Measurements from ENCODE around the gene PILRA. TPM values are rescaled to one million over a fixed set of nuclear protein-coding genes. Genes with fewer than 3 reads are reported as not detected.
"Not testable (repeated sequence)": the region's sequence is repeated elsewhere in the genome, so short reads cannot be mapped to it uniquely, and the experiment has no call there.

PILRA gene
- polyA plus RNA-seq, 1 of the 3 experiments (the other 2 are of a cell fraction) = 0.89 TPM

DNA sequence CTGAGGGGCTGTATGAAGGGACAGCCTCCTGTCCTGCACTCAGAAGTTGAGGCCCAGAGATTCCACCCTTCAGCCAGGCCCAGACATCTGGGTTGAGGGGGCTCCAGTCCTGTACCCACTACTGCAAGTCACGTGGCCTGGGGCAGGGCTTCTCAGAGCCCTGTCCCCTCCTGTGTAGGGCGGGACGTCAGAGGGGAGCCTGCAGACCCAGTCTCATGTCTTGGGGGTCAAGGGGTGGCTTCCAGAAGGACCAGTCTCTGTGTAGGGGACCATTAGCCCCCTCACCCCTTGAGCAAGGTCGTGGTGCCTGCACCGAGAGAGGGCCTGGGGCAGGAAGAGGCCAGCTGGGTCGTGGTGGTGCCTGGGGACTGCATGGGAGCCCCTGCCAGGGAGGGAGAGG, 593 bp upstream of the PILRA start:
- no peaks in the 10 kb centered on the region for H4K20me1 ChIP-seq (ENCODE audit: insufficient read depth)
- no peak overlapping the region for H3K27ac ChIP-seq (ENCODE audit: low read depth in 2 of 2, low read length in 1 of 2)
- no peak for DNase-seq
- no peaks in the 10 kb centered on the region for H3K9me3 ChIP-seq
- TF ChIP-seq TAF1 (IDR thresholded peaks at IDR 0.05; ENCODE audit: borderline replicate concordance, low read depth, low read length) = no peak
- TF ChIP-seq YY1 (IDR thresholded peaks at IDR 0.05; ENCODE audit: low read depth) = no peak
- no peak for TF ChIP-seq GATA2 (CRISPR knock-in tag; IDR thresholded peaks at IDR 0.05)
- no peak for TF ChIP-seq FOXJ3 (CRISPR knock-in tag; IDR thresholded peaks at IDR 0.05)
- TF ChIP-seq, protein P1, sequence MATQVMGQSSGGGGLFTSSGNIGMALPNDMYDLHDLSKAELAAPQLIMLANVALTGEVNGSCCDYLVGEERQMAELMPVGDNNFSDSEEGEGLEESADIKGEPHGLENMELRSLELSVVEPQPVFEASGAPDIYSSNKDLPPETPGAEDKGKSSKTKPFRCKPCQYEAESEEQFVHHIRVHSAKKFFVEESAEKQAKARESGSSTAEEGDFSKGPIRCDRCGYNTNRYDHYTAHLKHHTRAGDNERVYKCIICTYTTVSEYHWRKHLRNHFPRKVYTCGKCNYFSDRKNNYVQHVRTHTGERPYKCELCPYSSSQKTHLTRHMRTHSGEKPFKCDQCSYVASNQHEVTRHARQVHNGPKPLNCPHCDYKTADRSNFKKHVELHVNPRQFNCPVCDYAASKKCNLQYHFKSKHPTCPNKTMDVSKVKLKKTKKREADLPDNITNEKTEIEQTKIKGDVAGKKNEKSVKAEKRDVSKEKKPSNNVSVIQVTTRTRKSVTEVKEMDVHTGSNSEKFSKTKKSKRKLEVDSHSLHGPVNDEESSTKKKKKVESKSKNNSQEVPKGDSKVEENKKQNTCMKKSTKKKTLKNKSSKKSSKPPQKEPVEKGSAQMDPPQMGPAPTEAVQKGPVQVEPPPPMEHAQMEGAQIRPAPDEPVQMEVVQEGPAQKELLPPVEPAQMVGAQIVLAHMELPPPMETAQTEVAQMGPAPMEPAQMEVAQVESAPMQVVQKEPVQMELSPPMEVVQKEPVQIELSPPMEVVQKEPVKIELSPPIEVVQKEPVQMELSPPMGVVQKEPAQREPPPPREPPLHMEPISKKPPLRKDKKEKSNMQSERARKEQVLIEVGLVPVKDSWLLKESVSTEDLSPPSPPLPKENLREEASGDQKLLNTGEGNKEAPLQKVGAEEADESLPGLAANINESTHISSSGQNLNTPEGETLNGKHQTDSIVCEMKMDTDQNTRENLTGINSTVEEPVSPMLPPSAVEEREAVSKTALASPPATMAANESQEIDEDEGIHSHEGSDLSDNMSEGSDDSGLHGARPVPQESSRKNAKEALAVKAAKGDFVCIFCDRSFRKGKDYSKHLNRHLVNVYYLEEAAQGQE (IDR thresholded peaks at IDR 0.05; ENCODE audit: low read depth, low read length) = no peak
- TF ChIP-seq TCF12 (IDR thresholded peaks at IDR 0.05) = no peak
- no peak for TF ChIP-seq FOXM1 (IDR thresholded peaks at IDR 0.05; ENCODE audit: low read depth)
- TF ChIP-seq, protein P2, sequence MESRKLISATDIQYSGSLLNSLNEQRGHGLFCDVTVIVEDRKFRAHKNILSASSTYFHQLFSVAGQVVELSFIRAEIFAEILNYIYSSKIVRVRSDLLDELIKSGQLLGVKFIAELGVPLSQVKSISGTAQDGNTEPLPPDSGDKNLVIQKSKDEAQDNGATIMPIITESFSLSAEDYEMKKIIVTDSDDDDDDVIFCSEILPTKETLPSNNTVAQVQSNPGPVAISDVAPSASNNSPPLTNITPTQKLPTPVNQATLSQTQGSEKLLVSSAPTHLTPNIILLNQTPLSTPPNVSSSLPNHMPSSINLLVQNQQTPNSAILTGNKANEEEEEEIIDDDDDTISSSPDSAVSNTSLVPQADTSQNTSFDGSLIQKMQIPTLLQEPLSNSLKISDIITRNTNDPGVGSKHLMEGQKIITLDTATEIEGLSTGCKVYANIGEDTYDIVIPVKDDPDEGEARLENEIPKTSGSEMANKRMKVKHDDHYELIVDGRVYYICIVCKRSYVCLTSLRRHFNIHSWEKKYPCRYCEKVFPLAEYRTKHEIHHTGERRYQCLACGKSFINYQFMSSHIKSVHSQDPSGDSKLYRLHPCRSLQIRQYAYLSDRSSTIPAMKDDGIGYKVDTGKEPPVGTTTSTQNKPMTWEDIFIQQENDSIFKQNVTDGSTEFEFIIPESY (IDR thresholded peaks at IDR 0.05; ENCODE audit: borderline replicate concordance, low read depth) = no peak
- TF ChIP-seq SMC3 (IDR thresholded peaks at IDR 0.05; ENCODE audit: low read depth, low read length) = no peak
- TF ChIP-seq, protein P3, sequence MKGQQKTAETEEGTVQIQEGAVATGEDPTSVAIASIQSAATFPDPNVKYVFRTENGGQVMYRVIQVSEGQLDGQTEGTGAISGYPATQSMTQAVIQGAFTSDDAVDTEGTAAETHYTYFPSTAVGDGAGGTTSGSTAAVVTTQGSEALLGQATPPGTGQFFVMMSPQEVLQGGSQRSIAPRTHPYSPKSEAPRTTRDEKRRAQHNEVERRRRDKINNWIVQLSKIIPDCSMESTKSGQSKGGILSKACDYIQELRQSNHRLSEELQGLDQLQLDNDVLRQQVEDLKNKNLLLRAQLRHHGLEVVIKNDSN (IDR thresholded peaks at IDR 0.05; ENCODE audit: borderline replicate concordance, low read depth) = no peak
- TF ChIP-seq, protein P4, sequence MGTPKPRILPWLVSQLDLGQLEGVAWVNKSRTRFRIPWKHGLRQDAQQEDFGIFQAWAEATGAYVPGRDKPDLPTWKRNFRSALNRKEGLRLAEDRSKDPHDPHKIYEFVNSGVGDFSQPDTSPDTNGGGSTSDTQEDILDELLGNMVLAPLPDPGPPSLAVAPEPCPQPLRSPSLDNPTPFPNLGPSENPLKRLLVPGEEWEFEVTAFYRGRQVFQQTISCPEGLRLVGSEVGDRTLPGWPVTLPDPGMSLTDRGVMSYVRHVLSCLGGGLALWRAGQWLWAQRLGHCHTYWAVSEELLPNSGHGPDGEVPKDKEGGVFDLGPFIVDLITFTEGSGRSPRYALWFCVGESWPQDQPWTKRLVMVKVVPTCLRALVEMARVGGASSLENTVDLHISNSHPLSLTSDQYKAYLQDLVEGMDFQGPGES (IDR thresholded peaks at IDR 0.05; ENCODE audit: low read depth, low read length) = no peak
- no peak for TF ChIP-seq FOSL2 (IDR thresholded peaks at IDR 0.05; ENCODE audit: borderline replicate concordance, low read depth)
- no peak for TF ChIP-seq ELF1 (IDR thresholded peaks at IDR 0.05)
- H3K4me1 ChIP-seq (ENCODE audit: control insufficient read depth in 1 of 2, insufficient read depth in 2 of 2, low read depth in 1 of 2, low read length in 1 of 2) = peaks cover 5 to 7% of the 10 kb centered on the region in 2 experiments; a peak in 1 of 4 replicates
- no peak overlapping the region for H2AFZ ChIP-seq (ENCODE audit: low read depth)
- POLR2A ChIA-PET = no interaction called here
- WGBS (ENCODE audit: low lambda C conversion rate) = no CpG with 5 or more reads among the region's 6 CpGs
- H3F3A ChIP-seq (replicated peaks; ENCODE audit: insufficient read depth) = no peaks in the 10 kb centered on the region
- peaks cover 0 to 3% of the 10 kb centered on the region in 2 experiments for H3K36me3 ChIP-seq (replicated peaks in 1 of 2; ENCODE audit: control insufficient read depth in 1 of 2, insufficient read depth in 2 of 2, low read length in 1 of 2)
- no peaks in the 10 kb centered on the region for H3K27me3 ChIP-seq (ENCODE audit: insufficient read depth)
- H3K9me2 ChIP-seq = no peaks in the 10 kb centered on the region
- H3K9ac ChIP-seq = no peak overlapping the region
- CTCF ChIA-PET = interaction anchor here (1.2 to 4.8 kb wide), 2 partner anchors 26 to 35 kb away, joined by 3 to 24 read pairs; no protein-coding TSS in a partner anchor
- H3K4me3 ChIP-seq (ENCODE audit: low read depth in 2 of 2, low read length in 1 of 2) = no peak overlapping the region
- no peak overlapping the region for H3K4me2 ChIP-seq
- no peaks in the 10 kb centered on the region for H3K79me2 ChIP-seq (ENCODE audit: insufficient read depth)

DNA sequence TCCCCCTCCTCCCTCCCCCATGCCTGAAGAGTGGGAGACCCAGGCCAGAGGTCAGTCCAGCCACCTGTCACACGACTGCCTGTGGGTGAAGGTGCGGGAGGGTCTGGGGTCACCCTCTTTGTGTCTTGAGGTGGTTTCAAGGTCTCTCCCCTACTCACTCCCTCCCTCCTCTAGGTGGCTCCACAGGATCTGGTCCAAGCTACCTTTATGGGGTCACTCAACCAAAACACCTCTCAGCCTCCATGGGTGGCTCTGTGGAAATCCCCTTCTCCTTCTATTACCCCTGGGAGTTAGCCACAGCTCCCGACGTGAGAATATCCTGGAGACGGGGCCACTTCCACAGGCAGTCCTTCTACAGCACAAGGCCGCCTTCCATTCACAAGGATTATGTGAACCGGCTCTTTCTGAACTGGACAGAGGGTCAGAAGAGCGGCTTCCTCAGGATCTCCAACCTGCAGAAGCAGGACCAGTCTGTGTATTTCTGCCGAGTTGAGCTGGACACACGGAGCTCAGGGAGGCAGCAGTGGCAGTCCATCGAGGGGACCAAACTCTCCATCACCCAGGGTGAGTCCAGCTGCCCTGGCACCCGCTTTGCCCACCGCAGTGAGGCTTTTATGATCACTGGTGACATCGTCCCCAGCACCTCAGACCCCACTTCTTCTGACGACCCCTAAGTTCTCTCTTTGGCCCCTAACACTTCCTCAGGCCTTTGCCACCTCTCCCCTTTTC, 747 bp downstream of the PILRA start:
- 88% methylated on average over 14 of the region's 15 CpGs for WGBS (ENCODE audit: low lambda C conversion rate)
- H3K79me2 ChIP-seq (ENCODE audit: insufficient read depth); POLR2A ChIA-PET; H3K4me3 ChIP-seq (ENCODE audit: low read depth in 2 of 2, low read length in 1 of 2); H3K9me3 ChIP-seq; H4K20me1 ChIP-seq (ENCODE audit: insufficient read depth); H3K9ac ChIP-seq; H3K4me2 ChIP-seq; H3K4me1 ChIP-seq (ENCODE audit: control insufficient read depth in 1 of 2, insufficient read depth in 2 of 2, low read depth in 1 of 2, low read length in 1 of 2); H2AFZ ChIP-seq (ENCODE audit: low read depth); H3K27ac ChIP-seq (ENCODE audit: low read depth in 2 of 2, low read length in 1 of 2); DNase-seq; H3K36me3 ChIP-seq (replicated peaks in 1 of 2; ENCODE audit: control insufficient read depth in 1 of 2, insufficient read depth in 2 of 2, low read length in 1 of 2); H3K9me2 ChIP-seq; H3K27me3 ChIP-seq (ENCODE audit: insufficient read depth); H3F3A ChIP-seq (replicated peaks; ENCODE audit: insufficient read depth): not testable (repeated sequence)
- CTCF ChIA-PET = interaction anchor here (1.6 to 12.0 kb wide), 2 partner anchors 9 to 34 kb away, joined by 4 to 68 read pairs; no protein-coding TSS in a partner anchor

Measured in SK-N-SH (cell line).